IMR-90 (cell line): Measurements from ENCODE around the gene CREB3L1. TPM values are rescaled to one million over a fixed set of nuclear protein-coding genes. Genes with fewer than 3 reads are reported as not detected.

Experiments
- ATAC-seq: fragments of 200-7000 bp; cut with Tn5 transposase; 2 replicates; pipeline ENCODE4 v1.9.1; 2020; ENCODE audit warnings: low read depth, mild to moderate bottlenecking, moderate library complexity
- BruUV-seq: library from RNA; stranded (reverse); fragments of 400-500 nt; replicated peaks from 2 replicates; lab custom pipeline; 2021; lab: Mats Ljungman, UMichigan
- CTCF ChIA-PET: fragments of 300-600 bp; formaldehyde crosslinking; extraction: SDS; loops from one replicate; lab custom pipeline; 2021; ENCODE audit warnings: antibody characterized with exemption; lab: Yijun Ruan, JAX
- POLR2A ChIA-PET: fragments of 300-600 bp; sonication (Branson Sonifier 250); formaldehyde crosslinking; loops from one replicate; lab custom pipeline; 2022; ENCODE audit warnings: antibody characterized with exemption; ENCODE audit not compliant: unreplicated experiment; lab: Charles Lee
- DNase-seq: peaks from one replicate; pipeline ENCODE4 v3.0.0; 2013
- H2AFZ ChIP-seq: replicated peaks from 2 replicates; pipeline ENCODE3; 2013; ENCODE audit warnings: low read length, mild to moderate bottlenecking; ENCODE audit not compliant: poor library complexity
- H2AK5ac ChIP-seq: 2 replicates; pipeline ENCODE4 v1.6.1; 2013; ENCODE audit warnings: low read depth, low read length, inconsistent platforms
- H2AK9ac ChIP-seq: replicated peaks from 2 replicates; pipeline ENCODE3; 2013; ENCODE audit warnings: mild to moderate bottlenecking, low read depth, low read length, moderate library complexity; ENCODE audit not compliant: poor library complexity
- H2BK120ac ChIP-seq: 2 replicates; pipeline ENCODE4 v1.6.1; 2013; ENCODE audit warnings: low read depth, low read length, inconsistent platforms
- H2BK15ac ChIP-seq: 3 replicates; pipeline ENCODE4 v1.6.1; 2013; ENCODE audit warnings: low read depth, low read length, inconsistent platforms
- H2BK20ac ChIP-seq: 2 replicates; pipeline ENCODE4 v1.6.1; 2013; ENCODE audit warnings: low read depth, mild to moderate bottlenecking, inconsistent platforms, low read length, moderate library complexity
- H2BK5ac ChIP-seq: 2 replicates; pipeline ENCODE4 v1.6.1; 2013; ENCODE audit warnings: mild to moderate bottlenecking, low read depth, low read length, inconsistent platforms; ENCODE audit not compliant: poor library complexity, severe bottlenecking
- H3K14ac ChIP-seq: replicated peaks from 2 replicates; pipeline ENCODE4 v1.6.1; 2013; ENCODE audit warnings: low read depth, low read length, inconsistent platforms
- H3K18ac ChIP-seq: 2 replicates; pipeline ENCODE4 v1.6.1; 2013; ENCODE audit warnings: low read depth, low read length, control low read depth
- H3K23ac ChIP-seq: 2 replicates; pipeline ENCODE4 v1.6.1; 2013; ENCODE audit warnings: low read depth, low read length, inconsistent platforms
- H3K27ac ChIP-seq: 2 replicates; pipeline ENCODE4 v1.5.1; 2013; ENCODE audit warnings: mild to moderate bottlenecking, control low read depth, low read length; ENCODE audit not compliant: insufficient read depth
- H3K27me3 ChIP-seq: 2 replicates; pipeline ENCODE4 v1.6.1; 2013; ENCODE audit warnings: low read length; ENCODE audit not compliant: control insufficient read depth, insufficient read depth
- H3K36me3 ChIP-seq: 2 replicates; pipeline ENCODE4 v1.6.1; 2013; ENCODE audit warnings: low read length, mixed read lengths; ENCODE audit not compliant: control insufficient read depth, insufficient read depth
- H3K4ac ChIP-seq: 2 replicates; pipeline ENCODE4 v1.6.1; 2013; ENCODE audit warnings: low read depth, low read length, inconsistent platforms
- H3K4me1 ChIP-seq: 2 replicates; pipeline ENCODE4 v1.6.1; 2013; ENCODE audit warnings: low read length, mixed read lengths; ENCODE audit not compliant: control insufficient read depth, insufficient read depth
- H3K4me2 ChIP-seq: 2 replicates; pipeline ENCODE4 v1.6.1; 2013; ENCODE audit warnings: low read depth, mild to moderate bottlenecking, control low read depth, low read length, moderate library complexity
- H3K4me3 ChIP-seq: 2 replicates; pipeline ENCODE4 v1.5.1; 2013; ENCODE audit warnings: low read depth, mild to moderate bottlenecking, control low read depth, low read length, moderate library complexity; ENCODE audit not compliant: insufficient read depth
- H3K56ac ChIP-seq: 2 replicates; pipeline ENCODE4 v1.6.1; 2013; ENCODE audit warnings: low read length, inconsistent platforms; ENCODE audit not compliant: insufficient read depth; ENCODE audit errors: extremely low read depth
- H3K79me1 ChIP-seq, 2 experiments: 2 replicates each; pipeline ENCODE4 v1.6.1; 2013; ENCODE audit warnings: low read length in 2 of 2, inconsistent platforms in 1 of 2, low read depth in 1 of 2
- H3K9ac ChIP-seq: 2 replicates; pipeline ENCODE4 v1.6.1; 2013; ENCODE audit warnings: low read depth, low read length, control low read depth
- H3K9me1 ChIP-seq: 2 replicates; pipeline ENCODE4 v1.6.1; 2013; ENCODE audit warnings: low read length, inconsistent platforms; ENCODE audit not compliant: insufficient read depth
- H3K9me3 ChIP-seq: 2 replicates; pipeline ENCODE4 v1.6.1; 2013; ENCODE audit warnings: low read length; ENCODE audit not compliant: control insufficient read depth, insufficient read depth
- H4K20me1 ChIP-seq: 2 replicates; pipeline ENCODE4 v1.6.1; 2013; ENCODE audit warnings: low read length, inconsistent platforms; ENCODE audit not compliant: insufficient read depth
- H4K5ac ChIP-seq: 2 replicates; pipeline ENCODE4 v1.6.1; 2013; ENCODE audit warnings: mild to moderate bottlenecking, low read depth, low read length, control low read depth
- H4K8ac ChIP-seq, 2 experiments: 2 replicates each; pipeline ENCODE4 v1.6.1; 2013; ENCODE audit warnings: low read depth in 2 of 2, low read length in 2 of 2, control low read depth in 1 of 2, inconsistent platforms in 1 of 2
- H4K91ac ChIP-seq: 2 replicates; pipeline ENCODE4 v1.6.1; 2013; ENCODE audit warnings: low read depth, low read length, inconsistent platforms; ENCODE audit not compliant: insufficient read depth
- CHD1 ChIP-seq: IDR thresholded peaks from 2 replicates; pipeline ENCODE4 v1.6.1; 2012; ENCODE audit warnings: low read depth, low read length, improper control_type of control experiment
- CTCF ChIP-seq: conservative IDR thresholded peaks from 2 replicates; pipeline ENCODE4 v1.5.1; 2012; ENCODE audit warnings: mild to moderate bottlenecking, low read depth, low read length, improper control_type of control experiment
- ELK1 ChIP-seq: fragments of 150-350 bp; IDR thresholded peaks from 2 replicates; pipeline ENCODE4 v1.6.1; 2016; ENCODE audit warnings: low read depth, mild to moderate bottlenecking, low read length, moderate library complexity, borderline replicate concordance
- FOS ChIP-seq: fragments of 150-350 bp; IDR thresholded peaks from 2 replicates; pipeline ENCODE4 v1.6.1; 2016; ENCODE audit warnings: low read depth, low read length
- MAFK ChIP-seq: IDR thresholded peaks from 2 replicates; pipeline ENCODE4 v1.6.1; 2012; ENCODE audit warnings: low read depth, low read length, improper control_type of control experiment
- MXI1 ChIP-seq: IDR thresholded peaks from 2 replicates; pipeline ENCODE4 v1.6.1; 2012; ENCODE audit warnings: low read depth, mild to moderate bottlenecking, low read length, moderate library complexity, borderline replicate concordance
- NFE2L2 ChIP-seq: fragments of 150-350 bp; IDR thresholded peaks from 2 replicates; pipeline ENCODE4 v1.6.1; 2016; ENCODE audit warnings: low read depth, mild to moderate bottlenecking, low read length
- POLR2A ChIP-seq: IDR thresholded peaks from 2 replicates; pipeline ENCODE4 v1.6.1; 2012; ENCODE audit warnings: mild to moderate bottlenecking, low read depth, low read length
- RAD21 ChIP-seq: IDR thresholded peaks from 2 replicates; pipeline ENCODE4 v1.6.1; 2012; ENCODE audit warnings: low read length, improper control_type of control experiment
- RCOR1 ChIP-seq: IDR thresholded peaks from 2 replicates; pipeline ENCODE4 v1.6.1; 2012; ENCODE audit warnings: mild to moderate bottlenecking, low read length, improper control_type of control experiment; ENCODE audit not compliant: insufficient replicate concordance
- SMC3 ChIP-seq: fragments of 150-350 bp; IDR thresholded peaks from 2 replicates; pipeline ENCODE4 v1.6.1; 2016; ENCODE audit warnings: low read depth, mild to moderate bottlenecking, antibody characterized with exemption, low read length, moderate library complexity
- USF2 ChIP-seq: fragments of 150-350 bp; IDR thresholded peaks from 2 replicates; pipeline ENCODE4 v1.6.1; 2017; ENCODE audit warnings: mild to moderate bottlenecking, antibody characterized with exemption, low read length, low read depth
- WGBS, 2 experiments: methylation state at CpG; one replicate each; pipeline versions ENCODE4 v1.1.5 to v1.1.7; 2013; ENCODE audit warnings: missing lambda C conversion rate in 2 of 2; ENCODE audit not compliant: insufficient read length in 1 of 2; ENCODE audit errors: extremely low coverage in 2 of 2; 5-methylcytosine and 5-hydroxymethylcytosine counted together
- dilution Hi-C: fragments of 300-500 bp; cut with HindIII; formaldehyde crosslinking; loops from one replicate; pipeline ENCODE4 v1.14.3; 2018; ENCODE audit warnings: low sequenced_read_pairs; ENCODE audit not compliant: unreplicated experiment
- in situ Hi-C: fragments of 300-500 bp; cut with MboI; formaldehyde crosslinking; loops from 3 replicates; pipeline ENCODE4 v1.14.3; 2019; ENCODE audit warnings: low sequenced_read_pairs, inconsistent platforms, mixed read lengths
- intact Hi-C: fragments of 100-400 bp; cut with micrococcal nuclease; formaldehyde crosslinking; loops from 2 replicates; pipeline ENCODE4 v1.10.0; 2022
- polyA plus RNA-seq, 3 experiments: library from polyadenylated mRNA; depleted of rRNA; stranded (reverse); fragments of >200 nt; gene quantifications; 2 replicates each; pipeline ENCODE4 v1.2.3, GENCODE V29; 2012; ENCODE audit warnings: low replicate concordance in 1 of 3
- total RNA-seq: library from RNA; depleted of rRNA; stranded (reverse); fragments of >200 nt; gene quantifications from 2 replicates; pipeline ENCODE4 v1.2.3, GENCODE V29; 2012

CREB3L1 gene
- total and polyA plus RNA-seq, 2 of the 4 experiments (the other 2 are of a cell fraction), result 8.1 to 82.3 TPM

GRCh38 chr11:46280706-46281105, 3.2 kb downstream of the CREB3L1 start:
- in situ Hi-C loops (loop anchor here (5.0 kb wide), 1 partner anchor 38 kb away; no protein-coding TSS in a partner anchor), intact Hi-C loops (no loop called here), dilution Hi-C loops (no loop called here)
- Histone ChIP-seq H3K27me3 (no peaks in the 10 kb centered on the region), H2BK20ac (peak overlapping the region; percentile 66; the same call in 1 of the 2 replicates), H2BK15ac (peak overlapping the region; percentile 55; the same call in 1 of the 3 replicates), H3K18ac (peak overlapping the region; percentile 83), H3K27ac (peak overlapping the region; percentile 75), H4K5ac (peak overlapping the region; percentile 82), H4K8ac (peak overlapping the region; percentile 12 to 35; a peak in 2 of 4 replicates), H2AK5ac (peak overlapping the region; percentile 95), H3K4me3 (peak overlapping the region; percentile 32), H3K9me1 (peaks cover 29% of the 10 kb centered on the region), H3K23ac (peak overlapping the region; percentile 74), H3K36me3 (peaks cover 19% of the 10 kb centered on the region), H3K9ac (peak overlapping the region; percentile 57), H3K4ac (peak overlapping the region; percentile 86), H2BK120ac (peak overlapping the region; percentile 82), H3K14ac (peak overlapping the region; percentile 82), H3K79me1 (peaks cover 0 to 64% of the 10 kb centered on the region in 2 experiments; a peak in 3 of 4 replicates), H3K56ac (peak overlapping the region; percentile 57; the same call in 1 of the 2 replicates), H3K9me3 (no peaks in the 10 kb centered on the region), H3K4me1 (peaks cover 26% of the 10 kb centered on the region), H2AFZ (no peak overlapping the region), H3K4me2 (peak overlapping the region; percentile 98), H2BK5ac (peak overlapping the region; percentile 91), H4K91ac (peak overlapping the region; percentile 46), H4K20me1 (peaks cover 65% of the 10 kb centered on the region), H2AK9ac (peak overlapping the region; percentile 93)
- BruUV-seq, result no TSS peak
- no CpG with 5 or more reads among the region's 5 CpGs for whole genome bisulfite sequencing, 2 experiments
- POLR2A ChIA-PET, result interaction anchor here (0.7 kb wide), 1 partner anchor 143 kb away, joined by 10 read pairs; no protein-coding TSS in a partner anchor
- TF ChIP-seq RCOR1 (no peak), USF2 (no peak), MXI1 (no peak), FOS (no peak), SMC3 (no peak), CTCF (no peak), POLR2A (no peak), ELK1 (no peak), CHD1 (no peak), MAFK (no peak), RAD21 (no peak), NFE2L2 (no peak)
- no peak for DNase-seq
- ATAC-seq, result no peak
- CTCF ChIA-PET, result no interaction called here
